ENCODE results near the gene PORCN. TPM values are rescaled to one million over a fixed set of nuclear protein-coding genes. Genes with fewer than 3 reads are reported as not detected.
A peak's percentile ranks its signal among the peaks of the same experiment; 100 is the strongest.

Gene PORCN
- total RNA-seq, 1 donor, result 13.8 TPM

DNA sequence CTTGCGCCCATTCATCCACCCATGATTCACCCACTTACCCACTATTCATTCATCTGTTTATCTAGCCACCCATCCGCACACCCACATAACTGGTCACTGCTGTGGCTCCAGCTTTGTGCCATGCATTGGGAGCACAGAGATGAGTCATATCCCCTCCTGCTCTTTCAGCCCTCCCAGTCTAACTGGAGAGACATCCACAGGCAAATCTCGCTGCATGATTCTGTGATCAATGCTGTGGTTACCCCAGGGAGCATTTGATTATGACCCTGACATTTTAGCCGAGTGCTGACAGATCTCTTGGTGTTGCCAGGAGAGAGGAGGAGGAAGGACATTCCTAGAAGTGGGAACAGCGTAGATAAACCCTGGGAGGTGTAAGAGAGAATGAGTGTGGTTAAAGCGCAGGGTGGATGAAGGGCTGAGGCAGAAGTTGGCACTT is 10.4 kb upstream of the PORCN start:
- H3K36me3 ChIP-seq (ENCODE audit: insufficient read depth, low read length), result no peaks in the 10 kb centered on the region
- no peaks in the 10 kb centered on the region for H4K20me1 ChIP-seq (ENCODE audit: insufficient read depth, low read length)
- peak overlapping the region; percentile 46 for H3K27ac ChIP-seq (ENCODE audit: low read depth, low read length)
- no peak overlapping the region for H2AFZ ChIP-seq (ENCODE audit: low read length)
- no peaks in the 10 kb centered on the region for H3K79me2 ChIP-seq (ENCODE audit: insufficient read depth, low read length)
- H3K27me3 ChIP-seq (ENCODE audit: insufficient read depth, low read length), result no peaks in the 10 kb centered on the region
- TF ChIP-seq, protein P1, sequence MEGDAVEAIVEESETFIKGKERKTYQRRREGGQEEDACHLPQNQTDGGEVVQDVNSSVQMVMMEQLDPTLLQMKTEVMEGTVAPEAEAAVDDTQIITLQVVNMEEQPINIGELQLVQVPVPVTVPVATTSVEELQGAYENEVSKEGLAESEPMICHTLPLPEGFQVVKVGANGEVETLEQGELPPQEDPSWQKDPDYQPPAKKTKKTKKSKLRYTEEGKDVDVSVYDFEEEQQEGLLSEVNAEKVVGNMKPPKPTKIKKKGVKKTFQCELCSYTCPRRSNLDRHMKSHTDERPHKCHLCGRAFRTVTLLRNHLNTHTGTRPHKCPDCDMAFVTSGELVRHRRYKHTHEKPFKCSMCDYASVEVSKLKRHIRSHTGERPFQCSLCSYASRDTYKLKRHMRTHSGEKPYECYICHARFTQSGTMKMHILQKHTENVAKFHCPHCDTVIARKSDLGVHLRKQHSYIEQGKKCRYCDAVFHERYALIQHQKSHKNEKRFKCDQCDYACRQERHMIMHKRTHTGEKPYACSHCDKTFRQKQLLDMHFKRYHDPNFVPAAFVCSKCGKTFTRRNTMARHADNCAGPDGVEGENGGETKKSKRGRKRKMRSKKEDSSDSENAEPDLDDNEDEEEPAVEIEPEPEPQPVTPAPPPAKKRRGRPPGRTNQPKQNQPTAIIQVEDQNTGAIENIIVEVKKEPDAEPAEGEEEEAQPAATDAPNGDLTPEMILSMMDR (IDR thresholded peaks at IDR 0.05; ENCODE audit: extremely low read depth, low read depth, low read length), result no peak
- DNase-seq (ENCODE audit: insufficient read length, low spot score, missing footprints), result peak; percentile 90
- peaks cover 12% of the 10 kb centered on the region for H3K4me1 ChIP-seq (ENCODE audit: insufficient read depth, low read length)
- no peak overlapping the region for H3K4me3 ChIP-seq (ENCODE audit: insufficient read depth, low read length)
- H3K9me3 ChIP-seq (ENCODE audit: low read depth, low read length), result no peaks in the 10 kb centered on the region
- H3K4me2 ChIP-seq (ENCODE audit: insufficient read depth, low read length), result no peak overlapping the region

DNA sequence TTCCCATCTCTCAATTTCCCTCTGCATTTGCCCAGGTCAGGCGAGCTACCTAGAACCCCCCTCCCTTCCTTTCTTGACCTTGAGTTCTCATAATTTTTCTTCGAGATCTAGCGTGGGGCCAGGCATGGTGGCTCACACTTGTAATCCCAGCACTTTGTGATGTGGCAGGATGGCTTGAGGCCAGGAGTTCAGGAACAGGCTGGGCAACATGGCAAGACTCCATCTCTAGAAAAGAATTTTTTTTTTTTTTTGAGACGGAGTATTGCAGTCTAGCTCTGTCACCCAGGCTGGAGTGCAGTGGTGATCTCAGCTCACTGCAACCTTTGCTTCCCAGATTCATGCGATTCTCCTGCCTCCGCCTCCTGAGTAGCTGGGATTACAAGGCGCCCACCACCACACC is 4.5 kb upstream of the PORCN start:
- Histone ChIP-seq H3K4me2 (ENCODE audit: insufficient read depth, low read length) (no peak overlapping the region), H4K20me1 (ENCODE audit: insufficient read depth, low read length) (no peaks in the 10 kb centered on the region), H3K9me3 (ENCODE audit: low read depth, low read length) (no peaks in the 10 kb centered on the region), H3K79me2 (ENCODE audit: insufficient read depth, low read length) (peaks cover 4% of the 10 kb centered on the region), H2AFZ (ENCODE audit: low read length) (no peak overlapping the region), H3K27me3 (ENCODE audit: insufficient read depth, low read length) (no peaks in the 10 kb centered on the region), H3K27ac (ENCODE audit: low read depth, low read length) (no peak overlapping the region), H3K4me3 (ENCODE audit: insufficient read depth, low read length) (no peak overlapping the region), H3K36me3 (ENCODE audit: insufficient read depth, low read length) (no peaks in the 10 kb centered on the region), H3K4me1 (ENCODE audit: insufficient read depth, low read length) (no peaks in the 10 kb centered on the region)
- DNase-seq (ENCODE audit: insufficient read length, low spot score, missing footprints), result no peak
- TF ChIP-seq, protein P1 (IDR thresholded peaks at IDR 0.05; ENCODE audit: extremely low read depth, low read depth, low read length), result no peak

DNA sequence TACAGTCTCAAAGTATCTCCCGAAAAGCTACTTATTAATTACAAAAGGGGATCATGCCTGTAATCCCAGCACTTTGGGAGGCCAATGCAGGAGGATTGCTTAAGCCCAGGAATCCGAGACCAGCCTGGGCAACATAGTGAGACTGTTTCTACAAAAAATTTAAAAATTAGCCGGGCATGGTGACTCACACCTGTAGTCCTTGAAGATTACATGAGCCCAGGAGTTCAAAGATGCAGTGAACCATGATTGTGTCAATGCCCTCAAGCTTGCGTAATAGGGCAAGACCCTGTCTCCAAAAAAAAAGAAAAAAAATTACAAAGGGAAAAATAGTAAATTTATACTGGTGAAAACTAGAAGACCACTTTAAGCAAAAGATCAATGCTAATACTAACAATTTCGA is 3.3 kb upstream of the PORCN start:
- DNase-seq (ENCODE audit: insufficient read length, low spot score, missing footprints), result no peak
- H3K79me2 ChIP-seq (ENCODE audit: insufficient read depth, low read length), result peaks cover 14% of the 10 kb centered on the region
- H3K27ac ChIP-seq (ENCODE audit: low read depth, low read length), result no peak overlapping the region
- TF ChIP-seq, protein P1 (IDR thresholded peaks at IDR 0.05; ENCODE audit: extremely low read depth, low read depth, low read length), result no peak
- no peaks in the 10 kb centered on the region for H3K36me3 ChIP-seq (ENCODE audit: insufficient read depth, low read length)
- no peak overlapping the region for H3K4me3 ChIP-seq (ENCODE audit: insufficient read depth, low read length)
- no peaks in the 10 kb centered on the region for H4K20me1 ChIP-seq (ENCODE audit: insufficient read depth, low read length)
- H3K4me2 ChIP-seq (ENCODE audit: insufficient read depth, low read length), result no peak overlapping the region
- H3K9me3 ChIP-seq (ENCODE audit: low read depth, low read length), result no peaks in the 10 kb centered on the region
- H3K4me1 ChIP-seq (ENCODE audit: insufficient read depth, low read length), result peaks cover 2% of the 10 kb centered on the region
- H2AFZ ChIP-seq (ENCODE audit: low read length), result no peak overlapping the region
- H3K27me3 ChIP-seq (ENCODE audit: insufficient read depth, low read length), result no peaks in the 10 kb centered on the region

DNA sequence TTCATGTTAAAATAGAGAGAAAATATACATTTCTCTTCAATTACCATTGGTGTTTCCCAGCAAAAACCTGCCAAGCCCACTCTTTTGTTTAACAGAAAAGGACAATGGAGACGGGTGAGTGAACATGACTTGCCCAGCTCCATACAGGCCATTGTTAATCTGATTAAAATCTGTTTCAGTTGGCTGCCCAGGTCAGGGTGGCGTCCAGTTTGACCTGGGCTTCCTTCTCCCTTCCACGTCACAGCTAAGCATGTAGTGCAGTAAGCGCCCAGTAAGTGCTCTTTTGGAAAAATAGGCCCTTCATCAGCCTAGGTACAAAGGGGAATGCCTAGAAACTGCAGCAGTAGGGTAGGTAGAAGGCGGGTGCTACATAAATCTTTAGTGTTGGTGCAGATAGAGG is 1.5 kb upstream of the PORCN start:
- DNase-seq (ENCODE audit: insufficient read length, low spot score, missing footprints), result no peak
- no peaks in the 10 kb centered on the region for H4K20me1 ChIP-seq (ENCODE audit: insufficient read depth, low read length)
- H3K36me3 ChIP-seq (ENCODE audit: insufficient read depth, low read length), result no peaks in the 10 kb centered on the region
- no peak overlapping the region for H2AFZ ChIP-seq (ENCODE audit: low read length)
- no peak overlapping the region for H3K4me2 ChIP-seq (ENCODE audit: insufficient read depth, low read length)
- H3K27me3 ChIP-seq (ENCODE audit: insufficient read depth, low read length), result no peaks in the 10 kb centered on the region
- H3K9me3 ChIP-seq (ENCODE audit: low read depth, low read length), result no peaks in the 10 kb centered on the region
- TF ChIP-seq, protein P1 (IDR thresholded peaks at IDR 0.05; ENCODE audit: extremely low read depth, low read depth, low read length), result no peak
- H3K4me3 ChIP-seq (ENCODE audit: insufficient read depth, low read length), result no peak overlapping the region
- no peak overlapping the region for H3K27ac ChIP-seq (ENCODE audit: low read depth, low read length)
- H3K79me2 ChIP-seq (ENCODE audit: insufficient read depth, low read length), result peaks cover 22% of the 10 kb centered on the region
- H3K4me1 ChIP-seq (ENCODE audit: insufficient read depth, low read length), result peaks cover 2% of the 10 kb centered on the region

All from osteoblast (primary cell).